DOHH2 (cell line): ENCODE measurements around the gene FLAD1.

Source experiments
- EZH2phosphoT487 ChIP-seq: fragments of 200-600 bp; sonication (generic); IDR thresholded peaks from 2 replicates; pipeline ENCODE4 v1.6.1; 2017; ENCODE audit warnings: borderline replicate concordance, mild to moderate bottlenecking, antibody characterized with exemption, low read length, moderate library complexity, mixed read lengths
- TF ChIP-seq, protein P1 (sequence below): fragments of 200-600 bp; sonication (generic); IDR thresholded peaks from one replicate; pipeline ENCODE4 v1.5.1; 2014; ENCODE audit warnings: antibody characterized with exemption, mild to moderate bottlenecking, low read depth, low read length; ENCODE audit not compliant: poor library complexity, severe bottlenecking

DNA sequence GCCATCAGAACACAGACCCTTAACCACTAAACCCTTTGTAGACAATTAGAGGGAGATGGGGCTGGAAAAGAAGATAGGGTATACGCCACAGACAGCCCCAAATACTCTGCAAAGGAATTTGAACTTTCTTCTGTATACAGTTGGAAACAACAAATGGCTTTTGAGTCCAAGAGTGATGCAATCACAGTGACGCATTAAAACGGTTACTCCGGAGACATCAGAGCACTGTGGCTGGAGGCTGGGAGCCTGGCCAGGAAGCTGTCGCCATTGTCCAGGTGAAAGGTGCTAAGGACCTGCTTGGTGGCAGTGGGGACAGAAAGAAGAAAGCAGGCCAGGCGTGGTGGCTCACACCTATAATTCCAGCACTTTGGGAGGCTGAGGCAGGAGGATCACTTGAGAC lies 4.2 kb downstream of the FLAD1 start:
- TF ChIP-seq, protein P1, sequence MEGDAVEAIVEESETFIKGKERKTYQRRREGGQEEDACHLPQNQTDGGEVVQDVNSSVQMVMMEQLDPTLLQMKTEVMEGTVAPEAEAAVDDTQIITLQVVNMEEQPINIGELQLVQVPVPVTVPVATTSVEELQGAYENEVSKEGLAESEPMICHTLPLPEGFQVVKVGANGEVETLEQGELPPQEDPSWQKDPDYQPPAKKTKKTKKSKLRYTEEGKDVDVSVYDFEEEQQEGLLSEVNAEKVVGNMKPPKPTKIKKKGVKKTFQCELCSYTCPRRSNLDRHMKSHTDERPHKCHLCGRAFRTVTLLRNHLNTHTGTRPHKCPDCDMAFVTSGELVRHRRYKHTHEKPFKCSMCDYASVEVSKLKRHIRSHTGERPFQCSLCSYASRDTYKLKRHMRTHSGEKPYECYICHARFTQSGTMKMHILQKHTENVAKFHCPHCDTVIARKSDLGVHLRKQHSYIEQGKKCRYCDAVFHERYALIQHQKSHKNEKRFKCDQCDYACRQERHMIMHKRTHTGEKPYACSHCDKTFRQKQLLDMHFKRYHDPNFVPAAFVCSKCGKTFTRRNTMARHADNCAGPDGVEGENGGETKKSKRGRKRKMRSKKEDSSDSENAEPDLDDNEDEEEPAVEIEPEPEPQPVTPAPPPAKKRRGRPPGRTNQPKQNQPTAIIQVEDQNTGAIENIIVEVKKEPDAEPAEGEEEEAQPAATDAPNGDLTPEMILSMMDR = no peak
- TF ChIP-seq EZH2phosphoT487 = no peak
